ENCODE measurements around the gene TPSD1.

GRCh38 chr16:1273816-1274215, 17.9 kb downstream of the TPSD1 start:
- no peak for TF ChIP-seq EP300 (IDR thresholded peaks at IDR 0.05)
- no peak for TF ChIP-seq EHMT2 (IDR thresholded peaks at IDR 0.05; ENCODE audit: low read depth)
- TF ChIP-seq POLR2A (IDR thresholded peaks at IDR 0.05; ENCODE audit: low read length): no peak
- no peak for TF ChIP-seq CTCF (IDR thresholded peaks at IDR 0.05)
- no peak for TF ChIP-seq SMC3 (IDR thresholded peaks at IDR 0.05)
- no peak for TF ChIP-seq NR3C1 (IDR thresholded peaks at IDR 0.05)
- no peak for TF ChIP-seq RCOR1 (IDR thresholded peaks at IDR 0.05; ENCODE audit: low read depth, low read length)
- TF ChIP-seq RNF2 (IDR thresholded peaks at IDR 0.05; ENCODE audit: borderline replicate concordance, low read depth): no peak
- TF ChIP-seq CEBPB (IDR thresholded peaks at IDR 0.05): no peak
- TF ChIP-seq, protein P1, sequence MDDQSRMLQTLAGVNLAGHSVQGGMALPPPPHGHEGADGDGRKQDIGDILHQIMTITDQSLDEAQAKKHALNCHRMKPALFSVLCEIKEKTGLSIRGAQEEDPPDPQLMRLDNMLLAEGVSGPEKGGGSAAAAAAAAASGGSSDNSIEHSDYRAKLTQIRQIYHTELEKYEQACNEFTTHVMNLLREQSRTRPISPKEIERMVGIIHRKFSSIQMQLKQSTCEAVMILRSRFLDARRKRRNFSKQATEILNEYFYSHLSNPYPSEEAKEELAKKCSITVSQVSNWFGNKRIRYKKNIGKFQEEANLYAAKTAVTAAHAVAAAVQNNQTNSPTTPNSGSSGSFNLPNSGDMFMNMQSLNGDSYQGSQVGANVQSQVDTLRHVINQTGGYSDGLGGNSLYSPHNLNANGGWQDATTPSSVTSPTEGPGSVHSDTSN (IDR thresholded peaks at IDR 0.05): no peak

Data from A549 (cell line).